GM23338 (cell line): ENCODE measurements around the gene LAD1. TPM values are rescaled to one million over a fixed set of nuclear protein-coding genes. Genes with fewer than 3 reads are reported as not detected.

Experiments used
- ATAC-seq: fragments of 200-7000 bp; cut with Tn5 transposase; 3 replicates; pipeline ENCODE4 v1.9.1; 2020
- DNase-seq: peaks from one replicate; pipeline ENCODE4 v3.0.0-alpha.2; 2015; ENCODE audit warnings: low spot score
- H2AFZ ChIP-seq: fragments of 200-600 bp; sonication (generic); 2 replicates; pipeline ENCODE4 v1.8.0; 2016; ENCODE audit warnings: antibody characterized with exemption, mild to moderate bottlenecking, moderate library complexity
- H3F3A ChIP-seq: fragments of 200-600 bp; sonication (generic); replicated peaks from 2 replicates; pipeline ENCODE4 v1.8.0; 2017; ENCODE audit warnings: antibody characterized with exemption, mixed run types, low read depth
- H3K27ac ChIP-seq: fragments of 200-600 bp; sonication (generic); 2 replicates; pipeline ENCODE4 v1.6.1; 2016; ENCODE audit warnings: low read depth
- H3K27me3 ChIP-seq: fragments of 200-600 bp; sonication (generic); 2 replicates; pipeline ENCODE4 v1.8.0; 2016; ENCODE audit warnings: mild to moderate bottlenecking, mixed run types, moderate library complexity; ENCODE audit not compliant: insufficient read depth
- H3K36me3 ChIP-seq: fragments of 200-600 bp; sonication (generic); 2 replicates; pipeline ENCODE4 v1.8.0; 2016; ENCODE audit warnings: mild to moderate bottlenecking; ENCODE audit not compliant: insufficient read depth
- H3K4me1 ChIP-seq: fragments of 200-600 bp; sonication (generic); 2 replicates; pipeline ENCODE4 v1.8.0; 2016; ENCODE audit warnings: mild to moderate bottlenecking, moderate library complexity; ENCODE audit not compliant: insufficient read depth
- H3K4me2 ChIP-seq: fragments of 200-600 bp; sonication (generic); 2 replicates; pipeline ENCODE4 v1.7.1; 2017; ENCODE audit warnings: mixed run types
- H3K4me3 ChIP-seq: fragments of 200-600 bp; sonication (generic); 2 replicates; pipeline ENCODE4 v1.6.1; 2016; ENCODE audit warnings: mixed run types
- H3K79me2 ChIP-seq: fragments of 200-600 bp; sonication (generic); replicated peaks from 2 replicates; pipeline ENCODE4 v1.8.0; 2017; ENCODE audit warnings: mild to moderate bottlenecking; ENCODE audit not compliant: insufficient read depth
- H3K9me2 ChIP-seq: fragments of 200-600 bp; sonication (generic); 2 replicates; pipeline ENCODE4 v1.8.0; 2017; ENCODE audit not compliant: insufficient read depth
- H4K20me1 ChIP-seq: fragments of 200-600 bp; sonication (generic); replicated peaks from 2 replicates; pipeline ENCODE4 v1.8.0; 2017; ENCODE audit warnings: mild to moderate bottlenecking; ENCODE audit not compliant: insufficient read depth
- H3K27ac Mint-ChIP-seq: 2 replicates; pipeline ENCODE4 v1.8.0; 2020; ENCODE audit warnings: inconsistent platforms, mild to moderate bottlenecking, moderate library complexity, mixed read lengths
- H3K27me3 Mint-ChIP-seq: 3 replicates; pipeline ENCODE4 v1.8.0; 2022; ENCODE audit warnings: low read depth, mild to moderate bottlenecking, moderate library complexity, mixed read lengths, inconsistent platforms; ENCODE audit not compliant: insufficient read depth, poor library complexity
- H3K36me3 Mint-ChIP-seq: 3 replicates; pipeline ENCODE4 v1.8.0; 2021; ENCODE audit warnings: low read depth, mild to moderate bottlenecking, inconsistent platforms, moderate library complexity, mixed read lengths
- H3K4me1 Mint-ChIP-seq: 3 replicates; pipeline ENCODE4 v1.8.0; 2020; ENCODE audit warnings: mild to moderate bottlenecking, inconsistent platforms, mixed read lengths
- H3K4me3 Mint-ChIP-seq: 3 replicates; pipeline ENCODE4 v1.8.0; 2021; ENCODE audit warnings: moderate library complexity, mild to moderate bottlenecking, inconsistent platforms, mixed read lengths
- H3K9me3 Mint-ChIP-seq: 3 replicates; pipeline ENCODE4 v1.8.0; 2020; ENCODE audit warnings: moderate library complexity, mild to moderate bottlenecking, inconsistent platforms, mixed read lengths
- EZH2 ChIP-seq: fragments of 200-600 bp; sonication (generic); IDR thresholded peaks from one replicate; pipeline ENCODE4 v1.8.0; 2017; ENCODE audit warnings: antibody characterized with exemption, mild to moderate bottlenecking, low read depth; ENCODE audit not compliant: unreplicated experiment
- JUNB ChIP-seq: IDR thresholded peaks from one replicate; pipeline ENCODE4 v1.6.1; 2016; ENCODE audit warnings: antibody characterized with exemption; ENCODE audit not compliant: unreplicated experiment
- NANOG ChIP-seq: IDR thresholded peaks from 2 replicates; pipeline ENCODE4 v1.6.1; 2016; ENCODE audit warnings: antibody characterized with exemption, borderline replicate concordance
- STAT1 ChIP-seq: IDR thresholded peaks from one replicate; pipeline ENCODE4 v1.6.1; 2016; ENCODE audit warnings: antibody characterized with exemption; ENCODE audit not compliant: unreplicated experiment
- ZNF331 ChIP-seq: fragments of 250-450 bp; sonication (Bioruptor Pico); IDR thresholded peaks from 2 replicates; pipeline ENCODE4 v1.5.0; 2020; ENCODE audit warnings: low read depth, mild to moderate bottlenecking, moderate library complexity
- polyA plus RNA-seq: library from polyadenylated mRNA; unstranded; fragments of >200 nt; fragmentation: Nextera tagmentation; extraction: Ambion mirVana; gene quantifications from 2 replicates; pipeline ENCODE4 v1.2.1, GENCODE V29; 2016
- total RNA-seq: library from RNA; depleted of rRNA; stranded (reverse); fragments of >200 nt; shearing (Covaris generic); gene quantifications from 2 replicates; pipeline ENCODE4 v1.2.3, GENCODE V29; 2014
- TF ChIP-seq, protein P1 (sequence below), 2 experiments: fragments of 200-600 bp in 1 of 2; sonication (generic) in 1 of 2; conservative IDR thresholded peaks; 2 replicates each; pipeline versions ENCODE4 v1.5.1 to v1.6.1; 2016 to 2017; ENCODE audit warnings: antibody characterized with exemption in 2 of 2, low read depth in 2 of 2, mild to moderate bottlenecking in 2 of 2, moderate library complexity in 1 of 2
- TF ChIP-seq, protein P2 (sequence below): IDR thresholded peaks from one replicate; pipeline ENCODE4 v1.6.1; 2018; ENCODE audit warnings: antibody characterized with exemption; ENCODE audit not compliant: unreplicated experiment
- TF ChIP-seq, protein P3 (sequence below): fragments of 250-450 bp; sonication (Bioruptor Pico); IDR thresholded peaks from 2 replicates; pipeline ENCODE4 v1.5.0; 2020; ENCODE audit warnings: mild to moderate bottlenecking, moderate library complexity
- TF ChIP-seq, protein P4 (sequence below): IDR thresholded peaks from 2 replicates; pipeline ENCODE4 v1.6.1; 2016; ENCODE audit warnings: antibody characterized with exemption

Gene LAD1
- total and polyA plus RNA-seq, 2 experiments from 2014 or later: 17.6 to 18.9 TPM

DNA sequence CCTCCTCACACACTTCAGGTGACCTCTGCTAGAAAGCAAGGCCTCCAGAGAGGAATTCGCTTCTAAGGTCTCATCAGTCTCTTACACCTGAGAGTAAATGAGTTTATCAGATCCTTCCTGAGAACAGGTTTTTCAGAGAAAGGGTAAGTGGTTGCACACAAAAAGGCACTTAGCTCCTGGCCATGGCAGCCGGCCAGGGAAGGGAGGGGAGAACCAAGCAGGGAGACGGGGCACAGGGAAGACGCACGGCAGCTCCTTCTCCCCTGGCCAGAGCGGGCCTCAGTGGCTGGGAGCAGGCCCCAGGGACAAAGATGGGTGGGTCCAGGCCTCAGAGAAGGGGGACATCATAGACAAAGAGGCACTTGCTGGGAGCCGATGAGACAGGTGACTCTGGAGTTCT lies 18.0 kb downstream of the LAD1 start:
- Histone ChIP-seq H3K79me2 (no peaks in the 10 kb centered on the region), H3K9me2 (no peaks in the 10 kb centered on the region), H3K4me3 (no peak overlapping the region), H3F3A (peaks cover 4% of the 10 kb centered on the region; the same call in 1 of the 2 replicates), H3K27ac (no peak overlapping the region), H3K27me3 (no peaks in the 10 kb centered on the region), H3K4me2 (no peak overlapping the region), H4K20me1 (no peaks in the 10 kb centered on the region), H3K4me1 (peaks cover 14% of the 10 kb centered on the region), H3K36me3 (no peaks in the 10 kb centered on the region), H2AFZ (no peak overlapping the region)
- Mint-ChIP-seq H3K27ac (no peak overlapping the region), H3K9me3 (no peaks in the 10 kb centered on the region), H3K4me1 (peaks cover 27% of the 10 kb centered on the region), H3K36me3 (peaks cover 3% of the 10 kb centered on the region; the same call in 2 of the 3 replicates), H3K27me3 (peaks cover 19% of the 10 kb centered on the region), H3K4me3 (no peak overlapping the region)
- DNase-seq (no peak), ATAC-seq (no peak)
- TF ChIP-seq ZNF331 (CRISPR knock-in tag): no peak
- TF ChIP-seq STAT1: no peak
- no peak for TF ChIP-seq EZH2
- TF ChIP-seq JUNB: no peak

DNA sequence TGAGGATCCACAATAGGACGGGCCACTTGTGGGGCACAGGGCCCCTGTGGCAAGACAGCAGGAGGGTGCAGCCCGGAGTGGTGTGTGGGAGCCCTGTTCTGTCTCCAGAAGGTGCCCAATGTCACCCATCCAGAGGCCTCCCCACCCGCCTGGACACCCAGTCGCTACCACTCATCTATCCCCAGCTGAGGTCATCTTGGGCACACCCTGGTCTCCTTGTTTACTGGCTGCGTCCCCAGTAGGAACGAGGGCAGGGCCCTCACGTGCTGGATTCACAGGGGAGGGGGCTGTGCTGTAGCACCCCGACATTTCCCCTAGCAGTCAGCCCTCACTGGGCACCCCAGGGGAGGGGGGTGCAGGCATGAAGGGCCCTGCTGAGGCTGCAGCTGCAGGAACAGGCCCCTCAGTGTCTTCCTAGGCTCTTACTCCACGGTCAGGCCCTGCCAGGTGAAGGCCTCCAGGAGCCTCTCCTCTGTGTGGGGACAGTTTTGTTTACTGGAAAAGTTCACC lies 19.3 kb downstream of the LAD1 start:
- Histone ChIP-seq H3K27me3 (no peaks in the 10 kb centered on the region), H3K4me3 (no peak overlapping the region), H3K9me2 (0 out of 2 replicates have a peak, but pooled peaks cover 7% of the 10 kb centered on the region), H3K4me2 (no peak overlapping the region), H3K79me2 (no peaks in the 10 kb centered on the region), H2AFZ (no peak overlapping the region), H3K36me3 (no peaks in the 10 kb centered on the region), H3K4me1 (peaks cover 26% of the 10 kb centered on the region), H4K20me1 (no peaks in the 10 kb centered on the region), H3K27ac (no peak overlapping the region), H3F3A (peaks cover 15% of the 10 kb centered on the region; the same call in 1 of the 2 replicates)
- Mint-ChIP-seq H3K36me3 (peaks cover 3% of the 10 kb centered on the region; the same call in 2 of the 3 replicates), H3K27ac (no peak overlapping the region), H3K4me1 (peaks cover 41% of the 10 kb centered on the region), H3K27me3 (peaks cover 19% of the 10 kb centered on the region), H3K9me3 (no peaks in the 10 kb centered on the region), H3K4me3 (no peak overlapping the region)
- DNase-seq (no peak), ATAC-seq (no peak)
- TF ChIP-seq, protein P1, sequence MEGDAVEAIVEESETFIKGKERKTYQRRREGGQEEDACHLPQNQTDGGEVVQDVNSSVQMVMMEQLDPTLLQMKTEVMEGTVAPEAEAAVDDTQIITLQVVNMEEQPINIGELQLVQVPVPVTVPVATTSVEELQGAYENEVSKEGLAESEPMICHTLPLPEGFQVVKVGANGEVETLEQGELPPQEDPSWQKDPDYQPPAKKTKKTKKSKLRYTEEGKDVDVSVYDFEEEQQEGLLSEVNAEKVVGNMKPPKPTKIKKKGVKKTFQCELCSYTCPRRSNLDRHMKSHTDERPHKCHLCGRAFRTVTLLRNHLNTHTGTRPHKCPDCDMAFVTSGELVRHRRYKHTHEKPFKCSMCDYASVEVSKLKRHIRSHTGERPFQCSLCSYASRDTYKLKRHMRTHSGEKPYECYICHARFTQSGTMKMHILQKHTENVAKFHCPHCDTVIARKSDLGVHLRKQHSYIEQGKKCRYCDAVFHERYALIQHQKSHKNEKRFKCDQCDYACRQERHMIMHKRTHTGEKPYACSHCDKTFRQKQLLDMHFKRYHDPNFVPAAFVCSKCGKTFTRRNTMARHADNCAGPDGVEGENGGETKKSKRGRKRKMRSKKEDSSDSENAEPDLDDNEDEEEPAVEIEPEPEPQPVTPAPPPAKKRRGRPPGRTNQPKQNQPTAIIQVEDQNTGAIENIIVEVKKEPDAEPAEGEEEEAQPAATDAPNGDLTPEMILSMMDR (conservative IDR thresholded peaks at IDR 0.05; ENCODE audit: low read depth in 2 of 2): no peak
- TF ChIP-seq EZH2 (no peak), NANOG (no peak), ZNF331 (CRISPR knock-in tag) (no peak)
- TF ChIP-seq, protein P2, sequence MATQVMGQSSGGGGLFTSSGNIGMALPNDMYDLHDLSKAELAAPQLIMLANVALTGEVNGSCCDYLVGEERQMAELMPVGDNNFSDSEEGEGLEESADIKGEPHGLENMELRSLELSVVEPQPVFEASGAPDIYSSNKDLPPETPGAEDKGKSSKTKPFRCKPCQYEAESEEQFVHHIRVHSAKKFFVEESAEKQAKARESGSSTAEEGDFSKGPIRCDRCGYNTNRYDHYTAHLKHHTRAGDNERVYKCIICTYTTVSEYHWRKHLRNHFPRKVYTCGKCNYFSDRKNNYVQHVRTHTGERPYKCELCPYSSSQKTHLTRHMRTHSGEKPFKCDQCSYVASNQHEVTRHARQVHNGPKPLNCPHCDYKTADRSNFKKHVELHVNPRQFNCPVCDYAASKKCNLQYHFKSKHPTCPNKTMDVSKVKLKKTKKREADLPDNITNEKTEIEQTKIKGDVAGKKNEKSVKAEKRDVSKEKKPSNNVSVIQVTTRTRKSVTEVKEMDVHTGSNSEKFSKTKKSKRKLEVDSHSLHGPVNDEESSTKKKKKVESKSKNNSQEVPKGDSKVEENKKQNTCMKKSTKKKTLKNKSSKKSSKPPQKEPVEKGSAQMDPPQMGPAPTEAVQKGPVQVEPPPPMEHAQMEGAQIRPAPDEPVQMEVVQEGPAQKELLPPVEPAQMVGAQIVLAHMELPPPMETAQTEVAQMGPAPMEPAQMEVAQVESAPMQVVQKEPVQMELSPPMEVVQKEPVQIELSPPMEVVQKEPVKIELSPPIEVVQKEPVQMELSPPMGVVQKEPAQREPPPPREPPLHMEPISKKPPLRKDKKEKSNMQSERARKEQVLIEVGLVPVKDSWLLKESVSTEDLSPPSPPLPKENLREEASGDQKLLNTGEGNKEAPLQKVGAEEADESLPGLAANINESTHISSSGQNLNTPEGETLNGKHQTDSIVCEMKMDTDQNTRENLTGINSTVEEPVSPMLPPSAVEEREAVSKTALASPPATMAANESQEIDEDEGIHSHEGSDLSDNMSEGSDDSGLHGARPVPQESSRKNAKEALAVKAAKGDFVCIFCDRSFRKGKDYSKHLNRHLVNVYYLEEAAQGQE: no peak
- TF ChIP-seq, protein P3, sequence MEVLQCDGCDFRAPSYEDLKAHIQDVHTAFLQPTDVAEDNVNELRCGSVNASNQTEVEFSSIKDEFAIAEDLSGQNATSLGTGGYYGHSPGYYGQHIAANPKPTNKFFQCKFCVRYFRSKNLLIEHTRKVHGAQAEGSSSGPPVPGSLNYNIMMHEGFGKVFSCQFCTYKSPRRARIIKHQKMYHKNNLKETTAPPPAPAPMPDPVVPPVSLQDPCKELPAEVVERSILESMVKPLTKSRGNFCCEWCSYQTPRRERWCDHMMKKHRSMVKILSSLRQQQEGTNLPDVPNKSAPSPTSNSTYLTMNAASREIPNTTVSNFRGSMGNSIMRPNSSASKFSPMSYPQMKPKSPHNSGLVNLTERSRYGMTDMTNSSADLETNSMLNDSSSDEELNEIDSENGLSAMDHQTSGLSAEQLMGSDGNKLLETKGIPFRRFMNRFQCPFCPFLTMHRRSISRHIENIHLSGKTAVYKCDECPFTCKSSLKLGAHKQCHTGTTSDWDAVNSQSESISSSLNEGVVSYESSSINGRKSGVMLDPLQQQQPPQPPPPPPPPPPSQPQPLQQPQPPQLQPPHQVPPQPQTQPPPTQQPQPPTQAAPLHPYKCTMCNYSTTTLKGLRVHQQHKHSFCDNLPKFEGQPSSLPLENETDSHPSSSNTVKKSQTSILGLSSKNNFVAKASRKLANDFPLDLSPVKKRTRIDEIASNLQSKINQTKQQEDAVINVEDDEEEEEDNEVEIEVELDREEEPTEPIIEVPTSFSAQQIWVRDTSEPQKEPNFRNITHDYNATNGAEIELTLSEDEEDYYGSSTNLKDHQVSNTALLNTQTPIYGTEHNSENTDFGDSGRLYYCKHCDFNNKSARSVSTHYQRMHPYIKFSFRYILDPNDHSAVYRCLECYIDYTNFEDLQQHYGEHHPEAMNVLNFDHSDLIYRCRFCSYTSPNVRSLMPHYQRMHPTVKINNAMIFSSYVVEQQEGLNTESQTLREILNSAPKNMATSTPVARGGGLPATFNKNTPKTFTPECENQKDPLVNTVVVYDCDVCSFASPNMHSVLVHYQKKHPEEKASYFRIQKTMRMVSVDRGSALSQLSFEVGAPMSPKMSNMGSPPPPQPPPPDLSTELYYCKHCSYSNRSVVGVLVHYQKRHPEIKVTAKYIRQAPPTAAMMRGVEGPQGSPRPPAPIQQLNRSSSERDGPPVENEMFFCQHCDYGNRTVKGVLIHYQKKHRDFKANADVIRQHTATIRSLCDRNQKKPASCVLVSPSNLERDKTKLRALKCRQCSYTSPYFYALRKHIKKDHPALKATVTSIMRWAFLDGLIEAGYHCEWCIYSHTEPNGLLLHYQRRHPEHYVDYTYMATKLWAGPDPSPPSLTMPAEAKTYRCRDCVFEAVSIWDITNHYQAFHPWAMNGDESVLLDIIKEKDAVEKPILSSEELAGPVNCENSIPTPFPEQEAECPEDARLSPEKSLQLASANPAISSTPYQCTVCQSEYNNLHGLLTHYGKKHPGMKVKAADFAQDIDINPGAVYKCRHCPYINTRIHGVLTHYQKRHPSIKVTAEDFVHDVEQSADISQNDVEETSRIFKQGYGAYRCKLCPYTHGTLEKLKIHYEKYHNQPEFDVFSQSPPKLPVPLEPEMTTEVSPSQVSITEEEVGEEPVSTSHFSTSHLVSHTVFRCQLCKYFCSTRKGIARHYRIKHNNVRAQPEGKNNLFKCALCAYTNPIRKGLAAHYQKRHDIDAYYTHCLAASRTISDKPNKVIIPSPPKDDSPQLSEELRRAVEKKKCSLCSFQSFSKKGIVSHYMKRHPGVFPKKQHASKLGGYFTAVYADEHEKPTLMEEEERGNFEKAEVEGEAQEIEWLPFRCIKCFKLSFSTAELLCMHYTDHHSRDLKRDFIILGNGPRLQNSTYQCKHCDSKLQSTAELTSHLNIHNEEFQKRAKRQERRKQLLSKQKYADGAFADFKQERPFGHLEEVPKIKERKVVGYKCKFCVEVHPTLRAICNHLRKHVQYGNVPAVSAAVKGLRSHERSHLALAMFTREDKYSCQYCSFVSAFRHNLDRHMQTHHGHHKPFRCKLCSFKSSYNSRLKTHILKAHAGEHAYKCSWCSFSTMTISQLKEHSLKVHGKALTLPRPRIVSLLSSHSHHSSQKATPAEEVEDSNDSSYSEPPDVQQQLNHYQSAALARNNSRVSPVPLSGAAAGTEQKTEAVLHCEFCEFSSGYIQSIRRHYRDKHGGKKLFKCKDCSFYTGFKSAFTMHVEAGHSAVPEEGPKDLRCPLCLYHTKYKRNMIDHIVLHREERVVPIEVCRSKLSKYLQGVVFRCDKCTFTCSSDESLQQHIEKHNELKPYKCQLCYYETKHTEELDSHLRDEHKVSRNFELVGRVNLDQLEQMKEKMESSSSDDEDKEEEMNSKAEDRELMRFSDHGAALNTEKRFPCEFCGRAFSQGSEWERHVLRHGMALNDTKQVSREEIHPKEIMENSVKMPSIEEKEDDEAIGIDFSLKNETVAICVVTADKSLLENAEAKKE (CRISPR knock-in tag): no peak
- TF ChIP-seq, protein P4, sequence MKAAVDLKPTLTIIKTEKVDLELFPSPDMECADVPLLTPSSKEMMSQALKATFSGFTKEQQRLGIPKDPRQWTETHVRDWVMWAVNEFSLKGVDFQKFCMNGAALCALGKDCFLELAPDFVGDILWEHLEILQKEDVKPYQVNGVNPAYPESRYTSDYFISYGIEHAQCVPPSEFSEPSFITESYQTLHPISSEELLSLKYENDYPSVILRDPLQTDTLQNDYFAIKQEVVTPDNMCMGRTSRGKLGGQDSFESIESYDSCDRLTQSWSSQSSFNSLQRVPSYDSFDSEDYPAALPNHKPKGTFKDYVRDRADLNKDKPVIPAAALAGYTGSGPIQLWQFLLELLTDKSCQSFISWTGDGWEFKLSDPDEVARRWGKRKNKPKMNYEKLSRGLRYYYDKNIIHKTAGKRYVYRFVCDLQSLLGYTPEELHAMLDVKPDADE: no peak
